BLaER1 (cell line): ENCODE results near the gene KAZN.

ENCODE experiments used
- H3K27ac ChIP-seq: shearing (Covaris generic); formaldehyde crosslinking; 2 replicates; pipeline ENCODE4 v1.8.1; 2022
- H3K27me3 ChIP-seq: shearing (Covaris generic); formaldehyde crosslinking; 2 replicates; pipeline ENCODE4 v1.8.1; 2022
- H3K36me3 ChIP-seq: shearing (Covaris generic); formaldehyde crosslinking; 2 replicates; pipeline ENCODE4 v1.8.1; 2022
- H3K4me1 ChIP-seq: shearing (Covaris generic); formaldehyde crosslinking; 2 replicates; pipeline ENCODE4 v1.8.1; 2022
- H3K4me2 ChIP-seq: shearing (Covaris generic); formaldehyde crosslinking; 2 replicates; pipeline ENCODE4 v1.8.1; 2022
- H3K4me3 ChIP-seq: shearing (Covaris generic); formaldehyde crosslinking; 2 replicates; pipeline ENCODE4 v1.8.1; 2022
- H3K9ac ChIP-seq: shearing (Covaris generic); formaldehyde crosslinking; 2 replicates; pipeline ENCODE4 v1.8.1; 2022
- H3K9me3 ChIP-seq: shearing (Covaris generic); formaldehyde crosslinking; 2 replicates; pipeline ENCODE4 v1.8.1; 2022
- H4K20me1 ChIP-seq: shearing (Covaris generic); formaldehyde crosslinking; 2 replicates; pipeline ENCODE4 v1.8.1; 2022
- Cebpa-rat ChIP-seq: shearing (Covaris generic); IDR thresholded peaks from 2 replicates; pipeline ENCODE4 v1.8.1; 2022

The KAZN gene

GRCh38 chr1:14697353-14697752 lies 98.9 kb downstream of the KAZN start:
- Histone ChIP-seq H3K27me3 (no peaks in the 10 kb centered on the region), H3K4me3 (no peak overlapping the region)

GRCh38 chr1:14698314-14698713 lies 99.8 kb downstream of the KAZN start:
- no peak for TF ChIP-seq Cebpa-rat
- Histone ChIP-seq H3K27ac (no peak overlapping the region), H3K4me3 (no peak overlapping the region), H3K9me3 (peaks cover 6% of the 10 kb centered on the region; the same call in 1 of the 2 replicates), H3K36me3 (no peaks in the 10 kb centered on the region), H3K27me3 (no peaks in the 10 kb centered on the region), H4K20me1 (no peaks in the 10 kb centered on the region), H3K4me1 (0 out of 2 replicates have a peak, but pooled peaks cover 3% of the 10 kb centered on the region), H3K9ac (no peak overlapping the region), H3K4me2 (no peak overlapping the region)

More at GRCh38 chr1:14697353-14697752, 98.9 kb downstream of the KAZN start:
- TF ChIP-seq Cebpa-rat: no peak
- Histone ChIP-seq H3K4me2 (no peak overlapping the region), H3K27ac (no peak overlapping the region), H3K36me3 (no peaks in the 10 kb centered on the region), H4K20me1 (no peaks in the 10 kb centered on the region), H3K9ac (no peak overlapping the region), H3K4me1 (0 out of 2 replicates have a peak, but pooled peaks cover 3% of the 10 kb centered on the region), H3K9me3 (no peaks in the 10 kb centered on the region)

- Histone ChIP-seq H3K9ac (no peak overlapping the region), H3K27ac (no peak overlapping the region), H4K20me1 (no peaks in the 10 kb centered on the region), H3K4me2 (no peak overlapping the region), H3K9me3 (peaks cover 15% of the 10 kb centered on the region), H3K27me3 (no peaks in the 10 kb centered on the region), H3K4me1 (0 out of 2 replicates have a peak, but pooled peaks cover 3% of the 10 kb centered on the region), H3K4me3 (no peak overlapping the region), H3K36me3 (no peaks in the 10 kb centered on the region)
- no peak for TF ChIP-seq Cebpa-rat
These were observed 101.1 kb downstream of the KAZN start for GRCh38 chr1:14699620-14700019.

GRCh38 chr1:14704846-14705245 lies 106.4 kb downstream of the KAZN start:
- H4K20me1 ChIP-seq: no peaks in the 10 kb centered on the region
- H3K4me2 ChIP-seq: no peak overlapping the region
- H3K4me3 ChIP-seq: no peak overlapping the region
- H3K4me1 ChIP-seq: peaks cover 18% of the 10 kb centered on the region
- TF ChIP-seq Cebpa-rat: no peak
- no peaks in the 10 kb centered on the region for H3K27me3 ChIP-seq
- no peaks in the 10 kb centered on the region for H3K36me3 ChIP-seq
- H3K27ac ChIP-seq: no peak overlapping the region
- no peak overlapping the region for H3K9ac ChIP-seq
- peaks cover 40% of the 10 kb centered on the region for H3K9me3 ChIP-seq

GRCh38 chr1:14705824-14706223 lies 107.3 kb downstream of the KAZN start:
- Histone ChIP-seq H3K4me2 (no peak overlapping the region), H3K9me3 (peaks cover 40% of the 10 kb centered on the region), H3K4me3 (no peak overlapping the region), H3K27ac (no peak overlapping the region), H3K9ac (no peak overlapping the region), H3K4me1 (peaks cover 18% of the 10 kb centered on the region), H3K27me3 (no peaks in the 10 kb centered on the region), H3K36me3 (no peaks in the 10 kb centered on the region), H4K20me1 (no peaks in the 10 kb centered on the region)
- no peak for TF ChIP-seq Cebpa-rat

- H4K20me1 ChIP-seq: no peaks in the 10 kb centered on the region
- H3K27me3 ChIP-seq: no peaks in the 10 kb centered on the region
- H3K9ac ChIP-seq: no peak overlapping the region
- no peak for TF ChIP-seq Cebpa-rat
- H3K4me2 ChIP-seq: peak overlapping the region; percentile 43
- H3K4me1 ChIP-seq: peaks cover 15% of the 10 kb centered on the region
- H3K4me3 ChIP-seq: no peak overlapping the region
- H3K9me3 ChIP-seq: peaks cover 40% of the 10 kb centered on the region
- no peak overlapping the region for H3K27ac ChIP-seq
- no peaks in the 10 kb centered on the region for H3K36me3 ChIP-seq
These were observed 108.1 kb downstream of the KAZN start for GRCh38 chr1:14706631-14707030.

GRCh38 chr1:14707531-14708445 lies 109.3 kb downstream of the KAZN start:
- Histone ChIP-seq H3K27ac (no peak overlapping the region), H4K20me1 (no peaks in the 10 kb centered on the region), H3K4me1 (peaks cover 23% of the 10 kb centered on the region), H3K36me3 (no peaks in the 10 kb centered on the region), H3K4me3 (no peak overlapping the region), H3K9me3 (peaks cover 39% of the 10 kb centered on the region), H3K4me2 (peak overlapping the region; percentile 43; the same call in 1 of the 2 replicates), H3K27me3 (no peaks in the 10 kb centered on the region), H3K9ac (no peak overlapping the region)
- no peak for TF ChIP-seq Cebpa-rat

- no peaks in the 10 kb centered on the region for H4K20me1 ChIP-seq
- peaks cover 17% of the 10 kb centered on the region for H3K9me3 ChIP-seq
- H3K27ac ChIP-seq: no peak overlapping the region
- H3K27me3 ChIP-seq: no peaks in the 10 kb centered on the region
- H3K4me2 ChIP-seq: no peak overlapping the region
- no peak overlapping the region for H3K4me3 ChIP-seq
- no peak for TF ChIP-seq Cebpa-rat
- peaks cover 40% of the 10 kb centered on the region for H3K4me1 ChIP-seq
- no peak overlapping the region for H3K9ac ChIP-seq
- no peaks in the 10 kb centered on the region for H3K36me3 ChIP-seq
These were observed 111.8 kb downstream of the KAZN start for GRCh38 chr1:14710331-14710730.

- Histone ChIP-seq H3K4me3 (no peak overlapping the region), H3K27ac (no peak overlapping the region), H3K4me1 (peaks cover 30% of the 10 kb centered on the region), H3K27me3 (no peaks in the 10 kb centered on the region), H3K36me3 (no peaks in the 10 kb centered on the region), H3K9me3 (peaks cover 16% of the 10 kb centered on the region), H3K9ac (no peak overlapping the region), H3K4me2 (no peak overlapping the region), H4K20me1 (no peaks in the 10 kb centered on the region)
- no peak for TF ChIP-seq Cebpa-rat
These were observed 113.7 kb downstream of the KAZN start for GRCh38 chr1:14712136-14712535.

- H3K4me2 ChIP-seq: peak overlapping the region; percentile 64
- H3K36me3 ChIP-seq: no peaks in the 10 kb centered on the region
- no peaks in the 10 kb centered on the region for H4K20me1 ChIP-seq
- no peak overlapping the region for H3K4me3 ChIP-seq
- no peaks in the 10 kb centered on the region for H3K27me3 ChIP-seq
- H3K9me3 ChIP-seq: peaks cover 14% of the 10 kb centered on the region
- H3K4me1 ChIP-seq: peaks cover 25% of the 10 kb centered on the region
- no peak overlapping the region for H3K9ac ChIP-seq
- TF ChIP-seq Cebpa-rat: no peak
- peak overlapping the region; percentile 16; the same call in 1 of the 2 replicates for H3K27ac ChIP-seq
These were observed 114.6 kb downstream of the KAZN start for GRCh38 chr1:14713077-14713476.
